Sigmoid colon (tissue), 3 donors: ENCODE measurements around the gene ATXN2.

Experiments
- POLR2A ChIP-seq, 2 donors: fragments of 450-650 bp; IDR thresholded peaks; one replicate each; pipeline ENCODE4 v1.6.1; 2016; ENCODE audit warnings: antibody characterized with exemption in 2 of 2, mild to moderate bottlenecking in 2 of 2, moderate library complexity in 2 of 2
- TF ChIP-seq, protein P1 (sequence below), 4 experiments: fragments of 450-650 bp in 3 of 4; fragments of 200-600 bp in 1 of 4; IDR thresholded peaks; one replicate each; pipeline ENCODE4 v1.5.1; 2016 to 2019; ENCODE audit warnings: antibody characterized with exemption in 4 of 4, mild to moderate bottlenecking in 3 of 4, moderate library complexity in 2 of 4

- TF ChIP-seq, protein P1, sequence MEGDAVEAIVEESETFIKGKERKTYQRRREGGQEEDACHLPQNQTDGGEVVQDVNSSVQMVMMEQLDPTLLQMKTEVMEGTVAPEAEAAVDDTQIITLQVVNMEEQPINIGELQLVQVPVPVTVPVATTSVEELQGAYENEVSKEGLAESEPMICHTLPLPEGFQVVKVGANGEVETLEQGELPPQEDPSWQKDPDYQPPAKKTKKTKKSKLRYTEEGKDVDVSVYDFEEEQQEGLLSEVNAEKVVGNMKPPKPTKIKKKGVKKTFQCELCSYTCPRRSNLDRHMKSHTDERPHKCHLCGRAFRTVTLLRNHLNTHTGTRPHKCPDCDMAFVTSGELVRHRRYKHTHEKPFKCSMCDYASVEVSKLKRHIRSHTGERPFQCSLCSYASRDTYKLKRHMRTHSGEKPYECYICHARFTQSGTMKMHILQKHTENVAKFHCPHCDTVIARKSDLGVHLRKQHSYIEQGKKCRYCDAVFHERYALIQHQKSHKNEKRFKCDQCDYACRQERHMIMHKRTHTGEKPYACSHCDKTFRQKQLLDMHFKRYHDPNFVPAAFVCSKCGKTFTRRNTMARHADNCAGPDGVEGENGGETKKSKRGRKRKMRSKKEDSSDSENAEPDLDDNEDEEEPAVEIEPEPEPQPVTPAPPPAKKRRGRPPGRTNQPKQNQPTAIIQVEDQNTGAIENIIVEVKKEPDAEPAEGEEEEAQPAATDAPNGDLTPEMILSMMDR (IDR thresholded peaks at IDR 0.05) = no peak
- TF ChIP-seq POLR2A (IDR thresholded peaks at IDR 0.05) = no peak
Observed at GRCh38 chr12:111420494-111420893, 178.6 kb downstream of the ATXN2 start.
